Right lobe of liver (tissue), 4 donors: ENCODE measurements around the gene CCM2.

Source experiments
- CTCF ChIP-seq, 4 donors: fragments of 200-600 bp in 3 of 4; fragments of 450-650 bp in 1 of 4; IDR thresholded peaks; one replicate each; pipeline versions ENCODE4 v1.5.1 to v1.8.0; 2016 to 2022; ENCODE audit warnings: antibody characterized with exemption in 4 of 4, mild to moderate bottlenecking in 2 of 4
- POLR2A ChIP-seq: fragments of 450-650 bp; IDR thresholded peaks from one replicate; pipeline ENCODE4 v1.6.1; 2017; ENCODE audit warnings: antibody characterized with exemption, mild to moderate bottlenecking
- donor health status: DM: no; HTN: no; CAD: no.
- donor health status: DM: no; HTN: no; CAD: no.
- donor health status: DM: no; HTN: yes; CAD: no.

- no peak for TF ChIP-seq CTCF (IDR thresholded peaks at IDR 0.05)
- TF ChIP-seq POLR2A: no peak
These were observed 73.2 kb downstream of the CCM2 start for GRCh38 chr7:45073031-45073785.
